GM21447 (cell line): Measurements from ENCODE around the gene CAMSAP3.

Experiments used
- ATAC-seq: cut with Tn5 transposase; IDR thresholded peaks from one replicate; pipeline ENCODE4 v1.9.1; 2021; ENCODE audit not compliant: unreplicated experiment

CAMSAP3 gene

GRCh38 chr19:7647156-7647555 lies 51.5 kb downstream of the CAMSAP3 start:
- ATAC-seq = no peak

GRCh38 chr19:7648265-7649014 lies 52.8 kb downstream of the CAMSAP3 start:
- ATAC-seq = no peak

GRCh38 chr19:7650148-7650547 lies 54.5 kb downstream of the CAMSAP3 start:
- no peak for ATAC-seq

GRCh38 chr19:7652061-7652641 lies 56.5 kb downstream of the CAMSAP3 start:
- no peak for ATAC-seq

- no peak for ATAC-seq
Measured at GRCh38 chr19:7654401-7654800, 58.7 kb downstream of the CAMSAP3 start.

GRCh38 chr19:7655581-7655980 lies 59.9 kb downstream of the CAMSAP3 start:
- ATAC-seq = no peak

- ATAC-seq = no peak
Measured at GRCh38 chr19:7657131-7657751, 61.6 kb downstream of the CAMSAP3 start.

- peak; percentile 82 for ATAC-seq
Measured at GRCh38 chr19:7658219-7658686, 62.6 kb downstream of the CAMSAP3 start.

GRCh38 chr19:7661744-7662538 lies 66.3 kb downstream of the CAMSAP3 start:
- ATAC-seq = no peak

GRCh38 chr19:7662657-7663056 lies 67.0 kb downstream of the CAMSAP3 start:
- ATAC-seq = no peak

- no peak for ATAC-seq
Measured at GRCh38 chr19:7663706-7664105, 68.0 kb downstream of the CAMSAP3 start.

- ATAC-seq = no peak
Measured at GRCh38 chr19:7665076-7665475, 69.4 kb downstream of the CAMSAP3 start.
